22Rv1 (cell line): ENCODE results near the gene ANO7.

Experiments
- ZFX ChIP-seq: fragments of 450-650 bp; IDR thresholded peaks from 2 replicates; pipeline ENCODE4 v1.6.1; 2017; ENCODE audit warnings: antibody characterized with exemption, borderline replicate concordance
- TF ChIP-seq, protein P1 (sequence below): fragments of 450-650 bp; IDR thresholded peaks from 2 replicates; pipeline ENCODE4 v1.5.1; 2017; ENCODE audit warnings: mild to moderate bottlenecking

DNA sequence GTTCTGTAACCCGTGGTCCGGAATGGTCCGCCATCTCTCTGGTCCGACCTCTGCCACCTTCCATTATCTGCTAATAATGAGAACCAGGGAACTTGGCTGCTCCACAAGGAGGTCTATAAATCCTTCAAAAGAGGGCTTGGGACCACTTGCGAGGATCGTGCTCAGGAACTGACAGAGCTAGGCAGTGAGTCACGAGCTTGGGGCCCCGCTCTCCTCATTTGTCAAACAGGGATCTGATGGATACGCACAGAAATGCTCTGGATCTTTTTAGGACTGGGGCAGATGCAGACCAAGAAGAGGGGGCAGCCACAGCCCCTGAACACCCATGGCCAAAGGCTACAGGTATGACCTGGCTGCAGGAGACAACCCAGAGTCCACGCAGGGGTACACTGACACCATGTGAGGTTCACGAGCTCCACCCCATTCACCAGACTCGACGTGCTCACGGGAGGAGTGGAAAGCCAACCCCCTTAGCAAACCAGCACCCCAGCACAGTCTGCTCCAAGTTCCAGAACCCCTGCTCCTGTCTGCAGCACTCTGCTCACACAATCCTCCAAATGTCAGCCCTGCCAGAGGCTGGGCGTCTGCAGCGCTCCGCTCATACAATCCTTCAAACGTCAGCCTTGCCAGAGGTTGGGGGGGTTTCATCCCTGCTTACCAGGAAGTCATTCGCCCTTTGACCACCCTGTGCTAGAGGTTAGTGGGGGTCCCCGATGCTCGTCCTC lies 45.8 kb downstream of the ANO7 start:
- TF ChIP-seq, protein P1, sequence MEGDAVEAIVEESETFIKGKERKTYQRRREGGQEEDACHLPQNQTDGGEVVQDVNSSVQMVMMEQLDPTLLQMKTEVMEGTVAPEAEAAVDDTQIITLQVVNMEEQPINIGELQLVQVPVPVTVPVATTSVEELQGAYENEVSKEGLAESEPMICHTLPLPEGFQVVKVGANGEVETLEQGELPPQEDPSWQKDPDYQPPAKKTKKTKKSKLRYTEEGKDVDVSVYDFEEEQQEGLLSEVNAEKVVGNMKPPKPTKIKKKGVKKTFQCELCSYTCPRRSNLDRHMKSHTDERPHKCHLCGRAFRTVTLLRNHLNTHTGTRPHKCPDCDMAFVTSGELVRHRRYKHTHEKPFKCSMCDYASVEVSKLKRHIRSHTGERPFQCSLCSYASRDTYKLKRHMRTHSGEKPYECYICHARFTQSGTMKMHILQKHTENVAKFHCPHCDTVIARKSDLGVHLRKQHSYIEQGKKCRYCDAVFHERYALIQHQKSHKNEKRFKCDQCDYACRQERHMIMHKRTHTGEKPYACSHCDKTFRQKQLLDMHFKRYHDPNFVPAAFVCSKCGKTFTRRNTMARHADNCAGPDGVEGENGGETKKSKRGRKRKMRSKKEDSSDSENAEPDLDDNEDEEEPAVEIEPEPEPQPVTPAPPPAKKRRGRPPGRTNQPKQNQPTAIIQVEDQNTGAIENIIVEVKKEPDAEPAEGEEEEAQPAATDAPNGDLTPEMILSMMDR, result no peak
- no peak for TF ChIP-seq ZFX
